Loucy (cell line): ENCODE measurements around the gene DNAH7.

Source experiments
- H2AFZ ChIP-seq: fragments of 200-600 bp; sonication (generic); 2 replicates; pipeline ENCODE4 v1.6.0; 2016; ENCODE audit warnings: antibody characterized with exemption, mild to moderate bottlenecking, low read length, moderate library complexity
- H3F3A ChIP-seq: fragments of 200-600 bp; 2 replicates; pipeline ENCODE4 v1.6.0; 2016; ENCODE audit warnings: antibody characterized with exemption, low read depth, mild to moderate bottlenecking
- H3K27me3 ChIP-seq: fragments of 200-600 bp; sonication (generic); 2 replicates; pipeline ENCODE4 v1.6.1; 2014; ENCODE audit warnings: low read length, mild to moderate bottlenecking; ENCODE audit not compliant: insufficient read depth, poor library complexity, severe bottlenecking
- H3K36me3 ChIP-seq: fragments of 200-600 bp; sonication (generic); 2 replicates; pipeline ENCODE4 v1.6.1; 2016; ENCODE audit warnings: low read length; ENCODE audit not compliant: insufficient read depth
- H3K4me1 ChIP-seq: fragments of 200-600 bp; sonication (generic); 2 replicates; pipeline ENCODE4 v1.5.1; 2014; ENCODE audit warnings: low read length, mild to moderate bottlenecking; ENCODE audit not compliant: insufficient read depth, poor library complexity, severe bottlenecking
- H3K4me2 ChIP-seq: fragments of 200-600 bp; sonication (generic); 2 replicates; pipeline ENCODE4 v1.6.0; 2014; ENCODE audit warnings: antibody characterized with exemption, low read length, low read depth, mild to moderate bottlenecking; ENCODE audit not compliant: poor library complexity, severe bottlenecking
- H3K4me3 ChIP-seq: fragments of 200-600 bp; sonication (generic); 2 replicates; pipeline ENCODE4 v1.5.1; 2014; ENCODE audit warnings: low read length, mild to moderate bottlenecking, mixed read lengths; ENCODE audit not compliant: poor library complexity, severe bottlenecking
- H3K79me2 ChIP-seq: fragments of 200-600 bp; sonication (generic); 2 replicates; pipeline ENCODE4 v1.6.1; 2014; ENCODE audit warnings: low read length; ENCODE audit not compliant: insufficient read depth
- H3K9ac ChIP-seq: fragments of 200-600 bp; sonication (generic); 2 replicates; pipeline ENCODE4 v1.6.0; 2014; ENCODE audit warnings: mild to moderate bottlenecking, low read depth, low read length, moderate library complexity; ENCODE audit not compliant: poor library complexity, severe bottlenecking
- H3K9me2 ChIP-seq: fragments of 200-600 bp; sonication (generic); replicated peaks from 2 replicates; pipeline ENCODE4 v1.6.1; 2016; ENCODE audit warnings: low read depth, low read length, mixed read lengths
- H3K9me3 ChIP-seq: fragments of 200-600 bp; sonication (generic); 2 replicates; pipeline ENCODE4 v1.6.1; 2014; ENCODE audit warnings: mild to moderate bottlenecking, antibody characterized with exemption, low read length, low read depth; ENCODE audit not compliant: insufficient read depth
- H4K20me1 ChIP-seq: fragments of 200-600 bp; sonication (generic); 2 replicates; pipeline ENCODE4 v1.6.0; 2014; ENCODE audit warnings: antibody characterized with exemption, low read length, mild to moderate bottlenecking; ENCODE audit not compliant: insufficient read depth, poor library complexity, severe bottlenecking
- EZH2phosphoT487 ChIP-seq: fragments of 200-600 bp; IDR thresholded peaks from 2 replicates; pipeline ENCODE4 v1.6.1; 2018; ENCODE audit warnings: antibody characterized with exemption, mild to moderate bottlenecking, moderate library complexity, borderline replicate concordance
- TF ChIP-seq, protein P1 (sequence below): fragments of 200-600 bp; sonication (generic); conservative IDR thresholded peaks from 2 replicates; pipeline ENCODE4 v1.5.1; 2014; ENCODE audit warnings: mild to moderate bottlenecking, antibody characterized with exemption, low read length

DNAH7 gene

DNA sequence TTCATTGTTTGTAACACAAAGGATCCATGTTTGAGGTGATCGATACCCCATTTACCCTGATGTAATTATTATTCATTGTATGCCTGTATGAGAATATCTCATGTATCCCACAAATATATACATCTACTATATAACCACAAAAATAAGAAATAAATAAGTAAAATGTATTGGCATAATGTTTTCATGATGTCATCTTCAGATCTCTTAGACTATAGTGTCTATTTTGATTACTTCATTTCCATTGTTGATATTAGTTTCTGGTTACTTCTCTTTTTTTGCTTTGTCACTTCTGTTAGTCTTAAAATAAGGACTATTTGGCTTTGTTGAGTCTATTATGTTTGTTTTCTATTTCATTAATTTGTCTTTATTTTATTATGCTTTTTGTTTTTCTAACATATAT lies 301.9 kb downstream of the DNAH7 start:
- H3K4me3 ChIP-seq, result no peak overlapping the region

GRCh38 chr2:195763866-195764265 lies 304.8 kb downstream of the DNAH7 start:
- H3K9me2 ChIP-seq, result no peaks in the 10 kb centered on the region
- no peak overlapping the region for H3K4me2 ChIP-seq
- H2AFZ ChIP-seq, result no peak overlapping the region
- H3K4me3 ChIP-seq, result no peak overlapping the region
- no peaks in the 10 kb centered on the region for H3K27me3 ChIP-seq
- H3K36me3 ChIP-seq, result no peaks in the 10 kb centered on the region
- H3K9ac ChIP-seq, result no peak overlapping the region
- H3F3A ChIP-seq, result no peaks in the 10 kb centered on the region
- H3K4me1 ChIP-seq, result no peaks in the 10 kb centered on the region
- no peaks in the 10 kb centered on the region for H3K79me2 ChIP-seq
- no peaks in the 10 kb centered on the region for H4K20me1 ChIP-seq
- no peaks in the 10 kb centered on the region for H3K9me3 ChIP-seq
- TF ChIP-seq, protein P1, sequence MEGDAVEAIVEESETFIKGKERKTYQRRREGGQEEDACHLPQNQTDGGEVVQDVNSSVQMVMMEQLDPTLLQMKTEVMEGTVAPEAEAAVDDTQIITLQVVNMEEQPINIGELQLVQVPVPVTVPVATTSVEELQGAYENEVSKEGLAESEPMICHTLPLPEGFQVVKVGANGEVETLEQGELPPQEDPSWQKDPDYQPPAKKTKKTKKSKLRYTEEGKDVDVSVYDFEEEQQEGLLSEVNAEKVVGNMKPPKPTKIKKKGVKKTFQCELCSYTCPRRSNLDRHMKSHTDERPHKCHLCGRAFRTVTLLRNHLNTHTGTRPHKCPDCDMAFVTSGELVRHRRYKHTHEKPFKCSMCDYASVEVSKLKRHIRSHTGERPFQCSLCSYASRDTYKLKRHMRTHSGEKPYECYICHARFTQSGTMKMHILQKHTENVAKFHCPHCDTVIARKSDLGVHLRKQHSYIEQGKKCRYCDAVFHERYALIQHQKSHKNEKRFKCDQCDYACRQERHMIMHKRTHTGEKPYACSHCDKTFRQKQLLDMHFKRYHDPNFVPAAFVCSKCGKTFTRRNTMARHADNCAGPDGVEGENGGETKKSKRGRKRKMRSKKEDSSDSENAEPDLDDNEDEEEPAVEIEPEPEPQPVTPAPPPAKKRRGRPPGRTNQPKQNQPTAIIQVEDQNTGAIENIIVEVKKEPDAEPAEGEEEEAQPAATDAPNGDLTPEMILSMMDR, result no peak
- TF ChIP-seq EZH2phosphoT487, result no peak

More for the DNA sequence above, 301.9 kb downstream of the DNAH7 start:
- no peaks in the 10 kb centered on the region for H4K20me1 ChIP-seq
- no peaks in the 10 kb centered on the region for H3K9me3 ChIP-seq
- H3K36me3 ChIP-seq, result no peaks in the 10 kb centered on the region
- no peaks in the 10 kb centered on the region for H3F3A ChIP-seq
- no peaks in the 10 kb centered on the region for H3K79me2 ChIP-seq
- no peak overlapping the region for H3K9ac ChIP-seq
- no peak overlapping the region for H2AFZ ChIP-seq
- no peaks in the 10 kb centered on the region for H3K27me3 ChIP-seq
- H3K4me1 ChIP-seq, result no peaks in the 10 kb centered on the region
- no peak for TF ChIP-seq EZH2phosphoT487
- TF ChIP-seq, protein P1, result no peak
- no peak overlapping the region for H3K4me2 ChIP-seq
- no peaks in the 10 kb centered on the region for H3K9me2 ChIP-seq

DNA sequence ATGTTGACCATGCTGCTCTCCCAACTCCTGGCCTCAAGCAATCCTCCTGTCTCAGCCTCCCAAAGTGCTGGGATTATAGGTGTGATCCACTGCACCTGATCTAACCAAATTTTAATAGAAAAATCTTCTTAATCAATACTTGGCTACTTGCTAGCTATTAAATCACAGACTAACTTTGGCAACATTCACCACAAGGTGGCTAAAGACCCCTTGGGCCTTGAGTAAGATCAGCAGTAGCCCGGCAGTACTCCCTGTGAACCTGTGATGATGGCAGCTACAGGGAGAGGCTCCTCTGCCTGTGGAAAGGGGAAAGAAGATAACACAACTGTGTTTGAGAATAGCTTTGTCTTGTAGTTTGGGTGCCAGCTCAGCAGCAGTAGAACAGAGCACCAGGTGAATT lies 308.8 kb downstream of the DNAH7 start:
- no peaks in the 10 kb centered on the region for H3K9me3 ChIP-seq
- H3F3A ChIP-seq, result no peaks in the 10 kb centered on the region
- H3K4me2 ChIP-seq, result no peak overlapping the region
- H3K36me3 ChIP-seq, result no peaks in the 10 kb centered on the region
- no peaks in the 10 kb centered on the region for H3K79me2 ChIP-seq
- no peak for TF ChIP-seq EZH2phosphoT487
- TF ChIP-seq, protein P1, result no peak
- H3K27me3 ChIP-seq, result no peaks in the 10 kb centered on the region
- H2AFZ ChIP-seq, result no peak overlapping the region
- no peaks in the 10 kb centered on the region for H3K9me2 ChIP-seq
- H3K4me3 ChIP-seq, result no peak overlapping the region
- H3K4me1 ChIP-seq, result no peaks in the 10 kb centered on the region
- no peaks in the 10 kb centered on the region for H4K20me1 ChIP-seq
- H3K9ac ChIP-seq, result no peak overlapping the region
